KMS-11 (cell line): ENCODE data around the gene CKB.

ENCODE experiments used
- H2AFZ ChIP-seq: fragments of 200-600 bp; sonication (generic); 2 replicates; pipeline ENCODE4 v1.6.1; 2016; ENCODE audit warnings: antibody characterized with exemption, mixed run types, low read depth
- H3K27ac ChIP-seq: fragments of 200-600 bp; sonication (generic); 2 replicates; pipeline ENCODE4 v1.6.1; 2016; ENCODE audit warnings: mild to moderate bottlenecking, mixed run types
- H3K27me3 ChIP-seq: fragments of 200-600 bp; sonication (generic); 2 replicates; pipeline ENCODE4 v1.6.1; 2017; ENCODE audit warnings: mild to moderate bottlenecking, low read depth, mixed run types, moderate library complexity; ENCODE audit not compliant: insufficient read depth
- H3K36me3 ChIP-seq: fragments of 200-600 bp; sonication (generic); 2 replicates; pipeline ENCODE4 v1.6.1; 2017; ENCODE audit warnings: mild to moderate bottlenecking, mixed run types; ENCODE audit not compliant: insufficient read depth
- H3K4me1 ChIP-seq: fragments of 200-600 bp; sonication (generic); 2 replicates; pipeline ENCODE4 v1.6.1; 2016; ENCODE audit warnings: mild to moderate bottlenecking, low read depth, mixed run types; ENCODE audit not compliant: poor library complexity, severe bottlenecking
- H3K4me2 ChIP-seq: fragments of 200-600 bp; sonication (generic); 2 replicates; pipeline ENCODE4 v1.7.0; 2016; ENCODE audit warnings: mild to moderate bottlenecking, mixed run types
- H3K4me3 ChIP-seq: fragments of 200-600 bp; sonication (generic); IDR thresholded peaks from 2 replicates; pipeline ENCODE4 v1.6.1; 2017; ENCODE audit warnings: low read depth, low read length, mixed read lengths; ENCODE audit not compliant: insufficient read depth
- H3K79me2 ChIP-seq: fragments of 200-600 bp; sonication (generic); 2 replicates; pipeline ENCODE4 v1.6.1; 2016; ENCODE audit warnings: low read depth, mixed run types; ENCODE audit not compliant: insufficient read depth
- H3K9ac ChIP-seq: fragments of 200-600 bp; sonication (generic); 2 replicates; pipeline ENCODE4 v1.6.1; 2016; ENCODE audit warnings: mild to moderate bottlenecking, mixed run types
- H4K20me1 ChIP-seq: fragments of 200-600 bp; sonication (generic); 2 replicates; pipeline ENCODE4 v1.6.1; 2016; ENCODE audit warnings: mild to moderate bottlenecking, mixed run types; ENCODE audit not compliant: insufficient read depth
- CTCF ChIP-seq: fragments of 200-600 bp; sonication (generic); conservative IDR thresholded peaks from 2 replicates; pipeline ENCODE4 v1.6.1; 2017; ENCODE audit warnings: low read depth, mild to moderate bottlenecking, antibody characterized with exemption, low read length, moderate library complexity, mixed read lengths

Gene CKB

GRCh38 chr14:103524002-103524935, 1.6 kb upstream of the CKB start:
- no peak overlapping the region for H3K4me2 ChIP-seq
- H2AFZ ChIP-seq: no peak overlapping the region
- no peaks in the 10 kb centered on the region for H3K79me2 ChIP-seq
- H4K20me1 ChIP-seq: no peaks in the 10 kb centered on the region
- peaks cover 8% of the 10 kb centered on the region for H3K4me1 ChIP-seq
- H3K36me3 ChIP-seq: no peaks in the 10 kb centered on the region
- H3K27ac ChIP-seq: no peak overlapping the region
- peaks cover 5% of the 10 kb centered on the region; the same call in 1 of the 2 replicates for H3K27me3 ChIP-seq
- H3K4me3 ChIP-seq: no peak overlapping the region
- TF ChIP-seq CTCF: no peak
- no peak overlapping the region for H3K9ac ChIP-seq

GRCh38 chr14:103523575-103523954, 935 bp upstream of the CKB start:
- Histone ChIP-seq H2AFZ (no peak overlapping the region), H3K4me3 (no peak overlapping the region), H3K27me3 (peaks cover 5% of the 10 kb centered on the region; the same call in 1 of the 2 replicates), H3K4me1 (peaks cover 8% of the 10 kb centered on the region), H4K20me1 (no peaks in the 10 kb centered on the region), H3K27ac (no peak overlapping the region), H3K9ac (no peak overlapping the region), H3K79me2 (no peaks in the 10 kb centered on the region), H3K36me3 (no peaks in the 10 kb centered on the region), H3K4me2 (no peak overlapping the region)
- no peak for TF ChIP-seq CTCF

- H3K4me2 ChIP-seq: no peak overlapping the region
Observed at GRCh38 chr14:103521951-103522563, 573 bp downstream of the CKB start.

More at GRCh38 chr14:103521951-103522563, 573 bp downstream of the CKB start:
- Histone ChIP-seq H3K79me2 (no peaks in the 10 kb centered on the region), H3K36me3 (no peaks in the 10 kb centered on the region), H3K27me3 (peaks cover 3% of the 10 kb centered on the region; the same call in 1 of the 2 replicates), H2AFZ (no peak overlapping the region), H3K4me3 (no peak overlapping the region), H3K9ac (no peak overlapping the region), H4K20me1 (no peaks in the 10 kb centered on the region), H3K27ac (no peak overlapping the region), H3K4me1 (peaks cover 8% of the 10 kb centered on the region)
- TF ChIP-seq CTCF: no peak
